Lower leg skin (tissue), 4 donors: ENCODE results near the gene TYRO3. TPM values are rescaled to one million over a fixed set of nuclear protein-coding genes. Genes with fewer than 3 reads are reported as not detected.
"Not testable (repeated sequence)": the region's sequence is repeated elsewhere in the genome, so short reads cannot be mapped to it uniquely, and the experiment has no call there.

Experiments used
- DNase-seq, 2 donors: peaks; one replicate each; pipeline ENCODE4 v3.0.0-alpha.2; 2019; ENCODE audit warnings: low spot score in 2 of 2
- H3K4me3 ChIP-seq: fragments of 200-600 bp; sonication (generic); 2 replicates; pipeline ENCODE4 v1.5.1; 2017; ENCODE audit warnings: mild to moderate bottlenecking, low read depth; ENCODE audit not compliant: poor library complexity, severe bottlenecking
- CTCF ChIP-seq, 3 donors: fragments of 450-650 bp; IDR thresholded peaks; one replicate each; pipeline ENCODE4 v1.5.1; 2016; ENCODE audit warnings: antibody characterized with exemption in 3 of 3, mild to moderate bottlenecking in 3 of 3, moderate library complexity in 2 of 3
- POLR2A ChIP-seq, 2 donors: fragments of 450-650 bp; IDR thresholded peaks; one replicate each; pipeline ENCODE4 v1.6.1; 2016 to 2017; ENCODE audit warnings: antibody characterized with exemption in 2 of 2, mild to moderate bottlenecking in 1 of 2, moderate library complexity in 1 of 2
- WGBS, 2 donors: methylation state at CpG; one replicate each; pipeline ENCODE4 v1.1.5; 2018; 5-methylcytosine and 5-hydroxymethylcytosine counted together
- intact Hi-C: fragments of 100-400 bp; cut with DNase I; formaldehyde crosslinking; loops from one replicate; pipeline ENCODE4 v1.15.0; 2023; ENCODE audit warnings: low total_unique reads
- total RNA-seq, 4 donors: library from RNA; depleted of rRNA; stranded (reverse); fragments of >200 nt; gene quantifications; one replicate each; pipeline ENCODE4 v1.1.0, GENCODE V29; 2016

The TYRO3 gene
- total RNA-seq, 4 donors from 2014 or later = 28.7 to 52.4 (median 29.8) TPM

- WGBS, 2 donors = 91% methylated on average over 6 of the region's 6 CpGs
- no peak overlapping the region for H3K4me3 ChIP-seq
- DNase-seq = no peak
- intact Hi-C loops = no loop called here
- TF ChIP-seq POLR2A (IDR thresholded peaks at IDR 0.05) (no peak), CTCF (IDR thresholded peaks at IDR 0.05) (no peak)
These were observed 24.8 kb downstream of the TYRO3 start for GRCh38 chr15:41583795-41584194.

DNA sequence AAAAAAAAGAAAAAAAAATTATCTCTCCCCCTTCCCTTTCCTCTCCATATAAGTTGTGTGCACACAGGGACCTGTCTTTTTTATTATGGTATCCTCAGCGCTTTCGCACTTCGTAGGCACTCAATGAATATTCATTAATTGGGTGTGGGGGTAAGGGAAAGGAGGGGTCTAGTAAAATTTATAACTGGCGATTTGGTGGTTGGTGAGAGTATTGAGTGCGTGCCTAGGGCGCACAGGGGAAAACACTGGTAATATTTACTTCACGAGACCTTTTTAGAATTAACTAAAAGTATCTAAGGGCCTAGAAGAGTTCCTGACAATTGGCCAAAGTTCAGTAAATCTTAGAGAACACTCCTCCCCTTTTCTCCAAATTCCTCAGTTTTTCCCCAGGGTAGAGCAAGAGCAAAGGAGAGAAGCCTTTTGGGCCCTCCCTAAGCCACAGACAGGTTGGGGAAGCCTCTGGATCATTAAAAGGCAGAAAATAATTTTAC is 25.7 kb downstream of the TYRO3 start:
- intact Hi-C loops = no loop called here
- WGBS, 2 donors = 93% methylated on average over 7 of the region's 7 CpGs
- TF ChIP-seq CTCF (IDR thresholded peaks at IDR 0.05) (no peak), POLR2A (IDR thresholded peaks at IDR 0.05) (no peak)
- no peak overlapping the region for H3K4me3 ChIP-seq
- no peak for DNase-seq

GRCh38 chr15:41585127-41586047 is 26.4 kb downstream of the TYRO3 start:
- 3 to 5% methylated on average over 42 to 49 of the region's 78 CpGs for WGBS, 2 donors
- DNase-seq = no peak
- intact Hi-C loops = no loop called here
- no peak for TF ChIP-seq CTCF (IDR thresholded peaks at IDR 0.05)
- TF ChIP-seq POLR2A (IDR thresholded peaks at IDR 0.05) = no peak
- no peak overlapping the region for H3K4me3 ChIP-seq

GRCh38 chr15:41586531-41587282 is 27.7 kb downstream of the TYRO3 start:
- 93 to 96% methylated on average over 14 of the region's 14 CpGs for WGBS, 2 donors
- intact Hi-C loops, DNase-seq, H3K4me3 ChIP-seq: not testable (repeated sequence)

GRCh38 chr15:41589018-41589417 is 30.0 kb downstream of the TYRO3 start:
- 65 to 67% methylated on average over 4 of the region's 4 CpGs for WGBS, 2 donors
- H3K4me3 ChIP-seq, intact Hi-C loops, DNase-seq: not testable (repeated sequence)

DNA sequence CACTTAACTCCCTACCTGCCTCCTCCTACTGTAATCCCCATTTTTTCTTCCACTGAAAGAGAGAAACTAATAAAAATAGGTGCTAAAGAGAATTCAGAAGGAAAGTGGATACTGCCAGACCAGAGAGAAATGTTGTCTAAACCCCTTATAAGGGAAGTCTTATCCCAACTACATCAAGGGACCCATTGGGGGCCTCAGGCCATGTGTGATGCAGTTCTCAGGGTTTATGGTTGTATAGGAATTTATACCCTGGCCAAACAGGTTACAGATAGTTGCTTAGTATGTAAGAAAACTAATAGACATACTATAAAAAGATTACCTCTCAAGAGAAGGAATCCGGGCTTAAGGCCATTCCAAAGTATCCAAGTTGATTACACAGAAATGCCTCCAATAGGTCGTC is 30.6 kb downstream of the TYRO3 start:
- WGBS, 2 donors = 64 to 77% methylated on average over 2 of the region's 2 CpGs
- H3K4me3 ChIP-seq, DNase-seq, intact Hi-C loops: not testable (repeated sequence)

DNA sequence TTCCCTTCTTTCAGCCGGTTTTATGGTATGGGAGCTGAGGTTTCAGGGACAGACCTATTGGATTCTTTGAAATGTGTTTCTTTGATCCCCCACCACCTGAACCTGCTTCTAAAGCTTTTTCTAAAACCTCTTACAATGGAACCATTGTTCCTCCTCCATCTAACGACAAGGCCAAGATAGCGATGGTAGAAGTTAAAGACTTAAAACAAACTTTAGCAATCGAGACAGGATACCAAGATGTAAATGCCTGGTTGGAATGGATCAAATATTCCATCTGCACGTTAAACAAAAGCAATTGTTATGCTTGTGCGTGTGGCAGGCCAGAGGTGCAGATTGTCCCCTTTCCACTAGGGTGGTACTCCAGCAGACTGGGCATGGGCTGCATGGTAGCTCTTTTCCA is 32.2 kb downstream of the TYRO3 start:
- H3K4me3 ChIP-seq, intact Hi-C loops, DNase-seq: not testable (repeated sequence)
- 77 to 78% methylated on average over 6 of the region's 6 CpGs for WGBS, 2 donors

DNA sequence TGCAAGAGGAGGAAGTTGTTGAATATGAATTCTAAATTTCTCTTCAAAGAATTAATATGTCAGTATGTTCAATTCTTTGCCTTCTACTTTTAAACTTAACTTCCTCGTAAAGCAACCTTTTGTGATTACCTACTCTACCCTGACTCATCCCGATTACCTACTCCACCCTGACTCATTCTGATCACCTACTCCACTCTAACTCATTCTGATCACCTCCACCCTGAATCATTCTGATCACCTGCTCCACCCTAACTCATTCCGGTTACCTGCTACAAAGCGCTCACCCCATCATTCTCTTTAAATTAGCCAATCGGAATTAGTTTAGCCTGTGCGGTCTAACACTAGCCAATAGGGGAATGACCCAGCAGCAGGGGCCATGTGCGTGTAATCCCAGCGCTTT is 33.7 kb downstream of the TYRO3 start:
- WGBS, 2 donors = 79 to 89% methylated on average over 8 of the region's 8 CpGs
- DNase-seq, H3K4me3 ChIP-seq, intact Hi-C loops: not testable (repeated sequence)
